Measurements from ENCODE around the gene TRNT1. TPM values are rescaled to one million over a fixed set of nuclear protein-coding genes. Genes with fewer than 3 reads are reported as not detected.

The TRNT1 gene
- polyA plus RNA-seq, 1 donor from 2014 or later, result 28.5 TPM

DNA sequence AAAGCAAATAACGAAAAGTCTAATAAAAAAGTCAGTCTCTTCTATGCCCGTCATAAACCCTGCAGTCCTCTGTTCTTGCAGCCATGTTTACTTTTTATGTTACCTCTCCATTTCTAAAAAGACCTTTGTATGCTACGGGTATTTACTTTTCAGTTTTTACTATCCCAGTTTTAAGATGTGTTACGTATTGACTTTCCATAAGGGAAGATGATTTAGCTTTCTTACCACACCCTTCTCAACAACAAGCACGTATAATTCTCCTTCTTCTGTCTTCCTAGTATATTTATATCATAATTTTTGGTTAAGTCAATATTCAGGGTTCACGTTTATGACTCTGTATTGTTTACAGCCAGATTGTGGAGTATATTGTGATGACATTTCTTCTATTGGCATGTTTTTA, 10.8 kb downstream of the TRNT1 start:
- no peaks in the 10 kb centered on the region for H3K9me2 ChIP-seq (ENCODE audit: insufficient read depth, low read length)
- H3K27me3 ChIP-seq (ENCODE audit: insufficient read depth, low read depth, low read length), result no peaks in the 10 kb centered on the region
- no peak overlapping the region for H3K4me2 ChIP-seq (ENCODE audit: low read length)
- H3F3A ChIP-seq (ENCODE audit: insufficient read depth, low read length, poor library complexity, severe bottlenecking), result no peaks in the 10 kb centered on the region
- H2AFZ ChIP-seq (ENCODE audit: low read depth, low read length), result no peak overlapping the region
- H4K20me1 ChIP-seq (ENCODE audit: insufficient read depth), result no peaks in the 10 kb centered on the region
- H3K79me2 ChIP-seq (replicated peaks; ENCODE audit: insufficient read depth, low read length), result no peaks in the 10 kb centered on the region
- TF ChIP-seq TAF1 (IDR thresholded peaks at IDR 0.05; ENCODE audit: low read depth), result no peak
- no peak for TF ChIP-seq CTCF (IDR thresholded peaks at IDR 0.05; ENCODE audit: poor library complexity, severe bottlenecking)
- no peak for TF ChIP-seq SMC3 (conservative IDR thresholded peaks at IDR 0.05; ENCODE audit: poor library complexity)
- TF ChIP-seq POLR2AphosphoS5 (IDR thresholded peaks at IDR 0.05), result no peak
- no peak for TF ChIP-seq RAD21 (conservative IDR thresholded peaks at IDR 0.05)
- no peak for TF ChIP-seq EP300 (conservative IDR thresholded peaks at IDR 0.05; ENCODE audit: poor library complexity, severe bottlenecking)
- TF ChIP-seq EZH2 (IDR thresholded peaks at IDR 0.05; ENCODE audit: borderline replicate concordance, insufficient read depth, low read length, poor library complexity, severe bottlenecking), result no peak
- no peak for TF ChIP-seq MXI1 (conservative IDR thresholded peaks at IDR 0.05; ENCODE audit: poor library complexity, severe bottlenecking)
- TF ChIP-seq, protein P1, sequence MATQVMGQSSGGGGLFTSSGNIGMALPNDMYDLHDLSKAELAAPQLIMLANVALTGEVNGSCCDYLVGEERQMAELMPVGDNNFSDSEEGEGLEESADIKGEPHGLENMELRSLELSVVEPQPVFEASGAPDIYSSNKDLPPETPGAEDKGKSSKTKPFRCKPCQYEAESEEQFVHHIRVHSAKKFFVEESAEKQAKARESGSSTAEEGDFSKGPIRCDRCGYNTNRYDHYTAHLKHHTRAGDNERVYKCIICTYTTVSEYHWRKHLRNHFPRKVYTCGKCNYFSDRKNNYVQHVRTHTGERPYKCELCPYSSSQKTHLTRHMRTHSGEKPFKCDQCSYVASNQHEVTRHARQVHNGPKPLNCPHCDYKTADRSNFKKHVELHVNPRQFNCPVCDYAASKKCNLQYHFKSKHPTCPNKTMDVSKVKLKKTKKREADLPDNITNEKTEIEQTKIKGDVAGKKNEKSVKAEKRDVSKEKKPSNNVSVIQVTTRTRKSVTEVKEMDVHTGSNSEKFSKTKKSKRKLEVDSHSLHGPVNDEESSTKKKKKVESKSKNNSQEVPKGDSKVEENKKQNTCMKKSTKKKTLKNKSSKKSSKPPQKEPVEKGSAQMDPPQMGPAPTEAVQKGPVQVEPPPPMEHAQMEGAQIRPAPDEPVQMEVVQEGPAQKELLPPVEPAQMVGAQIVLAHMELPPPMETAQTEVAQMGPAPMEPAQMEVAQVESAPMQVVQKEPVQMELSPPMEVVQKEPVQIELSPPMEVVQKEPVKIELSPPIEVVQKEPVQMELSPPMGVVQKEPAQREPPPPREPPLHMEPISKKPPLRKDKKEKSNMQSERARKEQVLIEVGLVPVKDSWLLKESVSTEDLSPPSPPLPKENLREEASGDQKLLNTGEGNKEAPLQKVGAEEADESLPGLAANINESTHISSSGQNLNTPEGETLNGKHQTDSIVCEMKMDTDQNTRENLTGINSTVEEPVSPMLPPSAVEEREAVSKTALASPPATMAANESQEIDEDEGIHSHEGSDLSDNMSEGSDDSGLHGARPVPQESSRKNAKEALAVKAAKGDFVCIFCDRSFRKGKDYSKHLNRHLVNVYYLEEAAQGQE (IDR thresholded peaks at IDR 0.05; ENCODE audit: borderline replicate concordance), result no peak
- H3K27ac ChIP-seq (ENCODE audit: low read length), result no peak overlapping the region
- no peak overlapping the region for H3K4me3 ChIP-seq (ENCODE audit: low read length)
- no peaks in the 10 kb centered on the region for H3K9me3 ChIP-seq (ENCODE audit: low read length)
- no peak overlapping the region for H3K9ac ChIP-seq (ENCODE audit: low read length)
- H3K36me3 ChIP-seq (ENCODE audit: insufficient read depth, low read length), result peaks cover 6% of the 10 kb centered on the region

GRCh38 chr3:3141939-3142338, 15.2 kb downstream of the TRNT1 start:
- TF ChIP-seq, protein P1 (IDR thresholded peaks at IDR 0.05; ENCODE audit: borderline replicate concordance), result no peak
- no peak for TF ChIP-seq MXI1 (conservative IDR thresholded peaks at IDR 0.05; ENCODE audit: poor library complexity, severe bottlenecking)
- TF ChIP-seq RAD21 (conservative IDR thresholded peaks at IDR 0.05), result no peak
- TF ChIP-seq SMC3 (conservative IDR thresholded peaks at IDR 0.05; ENCODE audit: poor library complexity), result no peak
- no peak for TF ChIP-seq TAF1 (IDR thresholded peaks at IDR 0.05; ENCODE audit: low read depth)
- no peak for TF ChIP-seq EZH2 (IDR thresholded peaks at IDR 0.05; ENCODE audit: borderline replicate concordance, insufficient read depth, low read length, poor library complexity, severe bottlenecking)
- TF ChIP-seq CTCF (IDR thresholded peaks at IDR 0.05; ENCODE audit: poor library complexity, severe bottlenecking), result no peak
- H3K4me2 ChIP-seq (ENCODE audit: low read length), result no peak overlapping the region
- H3K9me3 ChIP-seq (ENCODE audit: low read length), result no peaks in the 10 kb centered on the region
- H3K27me3 ChIP-seq (ENCODE audit: insufficient read depth, low read depth, low read length), result no peaks in the 10 kb centered on the region
- H3F3A ChIP-seq (ENCODE audit: insufficient read depth, low read length, poor library complexity, severe bottlenecking), result no peaks in the 10 kb centered on the region
- no peaks in the 10 kb centered on the region for H3K9me2 ChIP-seq (ENCODE audit: insufficient read depth, low read length)
- H3K79me2 ChIP-seq (replicated peaks; ENCODE audit: insufficient read depth, low read length), result no peaks in the 10 kb centered on the region
- no peak overlapping the region for H2AFZ ChIP-seq (ENCODE audit: low read depth, low read length)
- H3K36me3 ChIP-seq (ENCODE audit: insufficient read depth, low read length), result peaks cover 10% of the 10 kb centered on the region
- H3K4me3 ChIP-seq (ENCODE audit: low read length), result no peak overlapping the region
- no peaks in the 10 kb centered on the region for H4K20me1 ChIP-seq (ENCODE audit: insufficient read depth)
- H3K9ac ChIP-seq (ENCODE audit: low read length), result no peak overlapping the region
- no peak overlapping the region for H3K27ac ChIP-seq (ENCODE audit: low read length)

All from neural cell (in vitro differentiated cells).